Left kidney (tissue), 2 donors: ENCODE measurements around the gene CXCR5. TPM values are rescaled to one million over a fixed set of nuclear protein-coding genes. Genes with fewer than 3 reads are reported as not detected.

Experiments
- DNase-seq: peaks from one replicate; pipeline ENCODE4 v3.0.0-alpha.2; 2013
- polyA plus RNA-seq: library from polyadenylated mRNA; unstranded; fragments of 120-200 nt; gene quantifications from one replicate; pipeline ENCODE4 v1.2.1, GENCODE V29; 2013; ENCODE audit not compliant: insufficient read length

CXCR5 gene
- polyA plus RNA-seq, 1 donor = not detected

DNA sequence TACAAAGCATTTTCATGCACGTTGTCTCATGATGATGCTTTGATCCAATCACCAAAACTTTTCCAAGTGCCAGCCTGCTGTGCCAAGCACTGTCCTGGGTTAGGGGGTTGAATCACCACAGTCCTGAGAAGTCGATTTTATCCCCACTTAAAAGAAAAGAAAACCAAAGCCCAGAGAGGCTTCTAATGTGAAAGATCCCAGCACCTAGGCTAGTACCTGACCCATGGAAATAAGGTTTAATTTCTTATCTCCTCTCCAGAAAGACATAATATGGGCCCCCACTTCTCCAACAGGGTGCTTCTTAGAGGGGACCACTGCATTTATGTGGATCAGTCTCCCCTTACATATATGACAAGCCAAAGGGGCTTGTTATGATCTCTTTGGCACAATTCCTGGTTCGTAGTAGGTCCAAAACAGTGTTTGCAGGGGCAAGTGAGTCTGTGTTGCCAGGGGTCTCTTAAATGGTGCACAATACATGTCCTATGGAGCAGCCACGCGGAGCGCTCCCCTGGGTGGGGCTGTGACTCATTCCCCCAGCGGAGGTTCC is 43.9 kb downstream of the CXCR5 start:
- DNase-seq = no peak

DNA sequence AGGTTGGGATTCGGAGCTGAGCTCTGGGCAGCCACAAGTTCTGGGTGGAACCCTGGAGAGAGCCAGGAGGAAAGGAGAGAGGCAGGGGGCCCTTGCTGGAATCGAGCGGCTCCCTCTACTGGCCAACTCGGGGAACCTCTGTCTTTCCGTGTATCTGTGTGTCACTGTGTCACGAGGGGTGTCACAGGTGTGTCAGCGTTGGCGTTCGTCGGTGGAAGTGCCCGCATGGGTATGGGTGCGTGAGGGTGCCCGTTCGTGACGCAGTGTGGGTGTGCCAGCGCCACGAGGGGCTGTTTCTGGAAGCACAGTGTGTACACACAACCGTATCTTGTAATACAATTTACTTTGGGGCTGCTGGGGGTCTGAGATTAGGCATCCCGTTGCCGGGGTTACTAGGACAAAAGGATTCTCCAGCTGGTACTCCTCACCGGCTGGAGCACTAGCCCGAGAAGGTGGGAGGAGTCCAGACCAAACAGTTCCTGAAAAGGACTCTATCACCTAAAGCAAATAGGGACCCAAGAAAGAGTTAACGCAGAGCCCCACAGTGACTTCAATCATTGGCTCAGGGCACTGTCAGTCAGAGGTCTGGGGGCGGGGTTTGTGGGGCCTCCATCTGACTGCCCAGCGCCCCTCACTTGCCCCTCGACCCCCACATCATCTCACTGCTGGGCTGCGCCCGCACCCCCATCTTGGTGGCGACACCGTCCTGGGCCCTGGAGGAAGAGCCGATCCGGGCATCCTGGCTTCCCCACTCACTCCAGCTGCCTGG is 44.6 kb downstream of the CXCR5 start:
- DNase-seq = peak; percentile 98

DNA sequence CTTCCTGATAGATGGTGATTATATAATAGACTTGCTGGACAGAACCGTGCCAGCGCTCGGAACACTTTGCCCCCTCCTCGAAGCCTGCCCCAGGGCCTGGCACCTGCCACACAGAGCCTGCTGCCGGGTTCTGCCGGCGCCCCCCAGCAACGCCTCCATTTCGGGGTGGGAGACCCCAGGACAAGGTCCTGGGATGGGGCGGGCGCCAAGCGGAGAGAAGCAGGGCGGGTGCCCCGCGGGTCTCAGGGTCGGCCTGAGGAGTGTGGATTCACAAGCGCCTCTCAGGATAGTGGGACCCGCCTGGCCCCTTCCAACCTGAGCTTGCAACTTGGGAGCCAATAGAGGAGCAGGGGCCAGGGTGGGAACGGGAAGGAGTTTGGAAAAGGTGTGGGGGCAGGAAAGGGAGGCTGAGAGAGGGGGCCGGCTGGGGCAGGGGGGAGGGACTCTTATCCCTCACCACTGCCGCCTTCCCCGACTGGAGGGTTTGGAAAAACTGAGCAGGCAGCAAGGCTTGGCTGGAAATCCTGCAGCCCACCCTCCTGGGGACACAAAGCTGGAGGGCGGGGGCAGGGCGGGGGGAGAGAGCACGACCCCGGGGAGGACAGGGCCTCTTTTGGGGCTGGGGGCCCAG is 45.3 kb downstream of the CXCR5 start:
- DNase-seq = no peak

DNA sequence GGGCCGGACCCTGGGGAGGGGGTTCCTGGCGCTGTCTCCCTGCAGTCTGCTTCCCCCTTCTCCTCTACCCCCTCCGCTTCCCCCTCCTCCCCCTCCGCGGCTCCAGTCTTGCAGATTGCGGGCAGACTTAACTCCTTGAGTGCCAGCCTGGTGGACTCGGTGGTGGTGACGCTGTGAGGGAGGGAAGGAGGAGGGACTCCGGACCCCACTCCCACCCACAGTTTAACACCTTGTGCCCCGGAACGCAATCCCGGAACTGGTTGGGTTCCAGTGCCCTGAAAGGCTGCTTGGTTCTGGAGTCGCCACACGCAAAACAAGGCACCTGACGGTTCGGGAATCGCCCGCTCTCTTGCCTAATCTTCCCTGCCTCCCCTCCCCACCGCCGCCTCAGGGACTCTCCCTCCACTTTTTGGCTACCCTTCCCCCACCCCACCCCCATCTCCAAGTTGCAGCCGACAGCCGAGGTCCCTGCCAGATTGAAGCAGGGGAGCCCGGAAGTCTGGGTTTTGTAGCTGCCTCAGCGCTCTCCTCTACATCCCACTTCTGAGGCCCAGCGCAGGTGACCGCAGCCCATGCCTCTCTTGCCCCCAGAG is 45.9 kb downstream of the CXCR5 start:
- DNase-seq = peak; percentile 93

DNA sequence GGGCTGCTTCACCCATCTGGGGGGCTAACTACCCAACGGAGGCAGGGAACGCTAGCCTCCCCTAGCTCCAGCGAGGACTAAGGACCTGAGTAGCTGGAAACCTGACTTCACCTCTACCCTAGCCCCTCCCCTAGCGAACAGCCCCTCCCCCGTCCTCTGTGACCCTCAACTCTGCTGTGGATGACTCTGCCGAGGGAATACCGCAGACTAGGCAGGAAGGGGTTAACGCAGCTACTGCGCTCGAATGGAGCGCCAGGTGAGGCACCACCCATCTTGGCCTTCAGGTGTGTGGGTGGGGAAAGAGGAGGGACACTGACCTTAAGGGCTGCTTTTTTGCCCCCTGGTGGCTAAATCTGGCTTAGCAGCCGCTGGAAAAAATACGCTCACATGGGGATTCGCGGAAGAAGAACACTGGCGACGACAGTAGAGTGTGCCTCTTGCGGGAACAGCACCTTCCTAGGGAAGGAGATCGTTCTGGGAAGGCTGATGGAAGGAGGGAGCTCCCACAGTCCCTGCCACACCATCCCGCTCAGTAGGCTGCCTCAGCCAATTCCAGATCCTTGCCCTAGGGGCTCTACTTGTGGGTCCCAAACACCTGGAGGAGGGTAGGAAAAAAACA is 46.5 kb downstream of the CXCR5 start:
- peak; percentile 93 for DNase-seq

DNA sequence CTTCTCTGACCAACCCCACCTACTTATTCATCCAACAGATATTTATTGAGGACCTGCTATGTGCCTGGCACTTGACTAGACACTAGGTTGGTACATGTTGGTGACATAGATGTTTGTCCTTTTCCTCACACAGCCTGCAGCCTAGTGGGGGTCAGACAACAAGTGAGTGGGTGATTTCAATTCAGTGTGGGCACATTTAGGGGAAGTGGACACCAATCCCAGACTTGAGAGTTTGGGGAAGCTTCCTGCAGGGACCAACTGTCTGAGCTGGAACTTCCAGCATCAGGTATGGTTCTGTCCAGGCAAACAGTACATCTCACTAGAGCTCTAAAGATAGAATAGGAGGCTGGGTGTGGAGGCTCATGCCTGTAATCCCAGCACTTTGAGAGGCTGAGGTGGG is 47.9 kb downstream of the CXCR5 start:
- DNase-seq = no peak

DNA sequence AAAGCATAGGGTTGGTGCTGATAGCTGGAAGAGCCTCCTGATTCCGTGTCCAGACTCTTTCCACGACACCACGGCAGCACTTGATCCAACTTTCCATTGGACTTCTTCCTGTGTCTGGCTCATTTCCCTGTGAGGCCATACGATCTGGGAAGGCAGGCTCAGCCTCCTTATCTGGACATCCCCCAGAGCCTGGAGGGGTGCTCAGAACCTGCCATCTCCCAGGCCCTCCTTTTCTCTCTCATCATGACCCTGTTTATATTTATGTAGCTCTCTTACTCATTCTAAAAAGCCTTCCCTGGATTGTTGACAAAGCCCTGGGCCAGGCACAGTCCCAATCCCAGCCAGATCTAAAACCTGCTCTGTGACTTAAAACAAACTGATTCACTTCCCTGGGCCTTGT is 49.8 kb downstream of the CXCR5 start:
- no peak for DNase-seq

DNA sequence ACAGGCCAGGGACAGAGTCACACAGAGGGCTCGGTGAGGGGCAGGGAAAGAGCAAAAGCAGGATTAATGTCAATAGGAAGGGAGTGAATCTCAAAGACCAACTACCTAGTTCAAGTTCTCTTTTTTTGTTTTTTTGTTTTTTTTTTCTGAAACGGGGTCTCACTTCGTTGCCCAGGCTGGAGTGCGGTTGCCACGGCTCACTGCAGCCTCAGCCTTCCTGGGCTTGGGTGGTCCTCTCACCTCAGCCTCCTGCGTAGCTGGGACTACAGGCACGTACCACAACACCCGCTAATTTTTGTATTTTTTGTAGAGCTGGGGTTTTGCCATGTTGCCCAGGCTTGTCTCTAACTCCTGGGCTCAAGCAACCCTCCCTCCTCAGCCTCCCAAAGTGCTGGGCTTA is 51.7 kb downstream of the CXCR5 start:
- no peak for DNase-seq

DNA sequence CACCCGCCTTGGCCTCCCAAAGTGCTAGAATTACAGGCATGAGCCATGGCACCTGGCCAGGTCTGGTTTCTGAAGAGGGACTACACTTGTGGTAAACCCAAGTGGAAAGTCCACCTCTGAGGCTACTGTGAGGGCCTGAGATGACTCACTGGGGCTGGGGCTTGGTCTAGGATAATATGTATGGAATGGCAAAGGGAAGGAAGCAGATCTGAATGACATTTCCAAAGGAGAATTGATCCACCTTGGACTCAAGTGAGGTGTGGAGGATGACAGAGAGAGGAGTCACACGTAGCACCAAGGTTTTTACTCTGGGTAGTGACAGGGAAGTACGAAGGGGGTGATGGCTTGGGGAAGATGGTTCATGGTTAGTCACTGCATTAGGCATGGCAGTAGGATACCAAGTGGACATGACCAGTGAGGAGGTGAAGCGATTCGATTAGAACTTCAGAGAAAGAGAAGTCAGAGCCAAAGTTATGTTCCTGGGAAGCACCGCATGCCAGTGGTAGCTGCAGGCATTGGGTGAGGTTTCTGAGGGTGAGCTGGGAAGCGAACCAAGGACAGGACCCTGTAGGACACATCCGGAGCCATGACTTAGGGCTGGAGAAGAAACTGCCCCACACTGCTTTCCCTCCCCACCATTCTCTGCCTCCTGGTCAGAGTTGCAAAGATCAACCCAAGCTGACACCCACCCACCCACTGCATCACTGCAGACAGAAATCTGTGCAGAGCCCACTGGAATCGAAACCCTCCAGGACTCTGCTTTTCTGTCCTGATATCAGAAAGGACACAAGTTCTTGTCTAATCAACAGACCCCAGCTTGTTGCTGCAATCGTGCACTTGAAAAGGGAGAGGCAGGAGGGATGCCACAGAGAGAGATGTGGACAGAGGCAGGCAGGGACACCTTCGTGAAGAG is 55.1 kb downstream of the CXCR5 start:
- no peak for DNase-seq

DNA sequence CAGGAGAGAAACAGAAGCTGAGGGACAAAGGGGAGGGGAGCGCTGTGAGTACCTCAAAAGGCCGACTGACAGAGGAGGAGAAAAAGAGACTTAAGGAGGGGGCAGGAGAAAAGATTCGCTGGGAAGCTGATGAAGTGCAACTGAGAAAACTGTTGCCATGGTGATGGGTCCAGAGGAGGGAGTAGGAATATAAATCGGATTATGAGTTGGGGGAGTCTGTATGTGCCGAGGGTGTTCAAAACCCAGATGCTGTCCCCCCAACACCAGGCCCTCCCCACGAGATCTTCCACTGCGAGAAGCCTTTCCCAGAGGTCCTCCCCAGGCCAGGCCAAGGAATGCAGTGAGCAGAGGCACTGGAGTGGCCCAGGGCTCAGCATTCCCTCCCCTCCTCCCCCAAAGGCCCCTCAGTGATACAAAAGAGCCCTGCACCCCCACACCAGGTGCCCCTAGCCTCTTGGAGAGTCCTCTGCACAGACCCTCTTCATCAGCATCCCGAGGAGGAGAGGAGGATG is 55.8 kb downstream of the CXCR5 start:
- DNase-seq = no peak

DNA sequence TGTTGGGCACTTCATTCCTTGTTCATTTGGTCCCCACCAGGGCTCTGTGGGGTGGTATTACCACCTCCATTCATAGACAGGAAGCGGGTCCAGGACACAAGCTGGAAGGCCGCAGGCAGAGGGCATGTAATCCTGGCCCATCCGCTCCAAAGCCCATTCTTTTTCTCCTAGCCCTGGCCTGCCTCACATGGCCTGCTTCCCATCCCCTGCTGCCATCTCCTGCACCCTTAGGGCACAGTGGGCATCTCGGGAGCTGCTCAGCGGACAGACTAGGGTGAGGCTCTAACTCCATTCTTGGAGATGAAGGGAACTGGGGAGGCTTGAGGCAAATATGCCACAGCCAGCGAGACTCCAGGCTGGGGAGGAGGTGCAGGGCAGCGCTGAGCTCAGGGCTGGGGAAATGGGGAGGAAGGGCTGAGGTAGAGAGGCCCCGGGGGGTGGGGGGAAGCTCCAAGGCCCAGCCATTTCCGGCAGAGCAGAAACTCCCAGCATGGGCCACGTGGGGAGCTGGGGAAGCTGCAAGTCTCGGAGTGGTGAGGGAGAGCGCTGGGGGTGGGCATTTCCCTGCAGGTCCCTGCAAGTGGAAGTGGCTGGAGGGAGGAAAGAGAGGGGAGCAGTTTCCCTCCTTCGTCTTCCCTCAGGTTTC is 56.4 kb downstream of the CXCR5 start:
- no peak for DNase-seq

DNA sequence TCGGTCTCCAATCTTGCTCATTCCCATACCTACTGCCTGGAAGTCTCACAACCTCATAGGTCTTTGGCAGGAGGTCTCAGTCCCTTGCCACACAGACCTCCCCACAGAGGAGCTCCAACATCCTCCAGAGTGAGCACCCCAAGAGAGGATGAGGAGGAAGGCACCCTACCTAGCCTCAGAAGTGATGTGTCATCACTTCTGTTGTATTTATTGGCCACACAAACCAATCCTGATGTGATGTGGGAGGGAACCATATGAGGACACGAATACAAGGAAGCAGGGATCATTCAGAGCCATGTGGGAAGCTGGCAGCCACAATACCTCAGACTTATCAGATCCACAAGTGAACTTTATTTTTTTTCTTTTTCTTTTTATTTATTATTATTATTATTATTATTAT is 63.4 kb downstream of the CXCR5 start:
- no peak for DNase-seq

Other genes starting within 250 kb of the CXCR5 start
- gene TREH, start 204.2 kb upstream of the CXCR5 start, polyA plus RNA-seq = 2.0 TPM
- gene DDX6, start 92.7 kb upstream of the CXCR5 start, polyA plus RNA-seq = 157 TPM
- gene BCL9L, start 42.0 kb downstream of the CXCR5 start, polyA plus RNA-seq = 27.6 TPM
- gene UPK2, start 72.4 kb downstream of the CXCR5 start, polyA plus RNA-seq = 11.8 TPM
- gene FOXR1, start 87.9 kb downstream of the CXCR5 start, polyA plus RNA-seq = 0.13 TPM
- gene CENATAC, start 114.2 kb downstream of the CXCR5 start, polyA plus RNA-seq = 52.8 TPM
- 993 TPM for gene RPS25, start 134.5 kb downstream of the CXCR5 start, polyA plus RNA-seq
- gene TRAPPC4, start 134.9 kb downstream of the CXCR5 start, polyA plus RNA-seq = 87.6 TPM
- 97.8 TPM for gene SLC37A4, start 147.0 kb downstream of the CXCR5 start, polyA plus RNA-seq
- 114 TPM for gene HYOU1, start 173.3 kb downstream of the CXCR5 start, polyA plus RNA-seq
- gene VPS11, start 183.9 kb downstream of the CXCR5 start, polyA plus RNA-seq = 59.9 TPM
- 26.7 TPM for gene HMBS, start 201.0 kb downstream of the CXCR5 start, polyA plus RNA-seq
- gene DPAGT1, start 218.0 kb downstream of the CXCR5 start, polyA plus RNA-seq = 63.5 TPM
- gene C2CD2L, start 223.5 kb downstream of the CXCR5 start, polyA plus RNA-seq = 11.1 TPM
- 43.3 TPM for gene HINFP, start 237.7 kb downstream of the CXCR5 start, polyA plus RNA-seq